ENCODE measurements around the gene RNF40.

DNA sequence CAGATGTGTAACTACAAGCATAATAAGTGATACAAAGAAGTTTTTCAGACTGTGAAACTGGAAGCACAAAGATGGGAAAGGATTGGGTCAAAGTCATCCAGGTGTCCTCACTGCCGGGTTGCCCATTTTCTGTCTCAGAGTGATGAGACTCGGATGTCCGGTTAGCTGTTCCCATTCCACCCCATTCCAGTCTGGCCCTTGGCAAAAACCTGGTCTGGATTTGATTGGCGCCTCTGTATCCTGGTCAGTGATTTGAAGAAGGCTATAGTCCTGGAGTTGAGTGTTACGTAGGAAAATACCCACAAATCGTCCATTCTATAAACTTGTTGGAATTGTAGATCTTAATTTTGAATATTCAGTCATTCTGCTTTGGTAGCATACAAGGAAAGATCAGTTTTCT lies 33.8 kb upstream of the RNF40 start:
- TF ChIP-seq CREB1 (IDR thresholded peaks at IDR 0.05; ENCODE audit: low read depth) (no peak), EP300 (IDR thresholded peaks at IDR 0.05; ENCODE audit: borderline replicate concordance) (no peak), FOXM1 (IDR thresholded peaks at IDR 0.05; ENCODE audit: borderline replicate concordance, low read depth) (no peak), EGR1 (IDR thresholded peaks at IDR 0.05) (no peak), TAF1 (IDR thresholded peaks at IDR 0.05; ENCODE audit: low read depth) (no peak), CEBPB (IDR thresholded peaks at IDR 0.05) (no peak), TCF12 (IDR thresholded peaks at IDR 0.05; ENCODE audit: low read depth) (no peak), NFIC (IDR thresholded peaks at IDR 0.05) (no peak)
- TF ChIP-seq, protein P1, sequence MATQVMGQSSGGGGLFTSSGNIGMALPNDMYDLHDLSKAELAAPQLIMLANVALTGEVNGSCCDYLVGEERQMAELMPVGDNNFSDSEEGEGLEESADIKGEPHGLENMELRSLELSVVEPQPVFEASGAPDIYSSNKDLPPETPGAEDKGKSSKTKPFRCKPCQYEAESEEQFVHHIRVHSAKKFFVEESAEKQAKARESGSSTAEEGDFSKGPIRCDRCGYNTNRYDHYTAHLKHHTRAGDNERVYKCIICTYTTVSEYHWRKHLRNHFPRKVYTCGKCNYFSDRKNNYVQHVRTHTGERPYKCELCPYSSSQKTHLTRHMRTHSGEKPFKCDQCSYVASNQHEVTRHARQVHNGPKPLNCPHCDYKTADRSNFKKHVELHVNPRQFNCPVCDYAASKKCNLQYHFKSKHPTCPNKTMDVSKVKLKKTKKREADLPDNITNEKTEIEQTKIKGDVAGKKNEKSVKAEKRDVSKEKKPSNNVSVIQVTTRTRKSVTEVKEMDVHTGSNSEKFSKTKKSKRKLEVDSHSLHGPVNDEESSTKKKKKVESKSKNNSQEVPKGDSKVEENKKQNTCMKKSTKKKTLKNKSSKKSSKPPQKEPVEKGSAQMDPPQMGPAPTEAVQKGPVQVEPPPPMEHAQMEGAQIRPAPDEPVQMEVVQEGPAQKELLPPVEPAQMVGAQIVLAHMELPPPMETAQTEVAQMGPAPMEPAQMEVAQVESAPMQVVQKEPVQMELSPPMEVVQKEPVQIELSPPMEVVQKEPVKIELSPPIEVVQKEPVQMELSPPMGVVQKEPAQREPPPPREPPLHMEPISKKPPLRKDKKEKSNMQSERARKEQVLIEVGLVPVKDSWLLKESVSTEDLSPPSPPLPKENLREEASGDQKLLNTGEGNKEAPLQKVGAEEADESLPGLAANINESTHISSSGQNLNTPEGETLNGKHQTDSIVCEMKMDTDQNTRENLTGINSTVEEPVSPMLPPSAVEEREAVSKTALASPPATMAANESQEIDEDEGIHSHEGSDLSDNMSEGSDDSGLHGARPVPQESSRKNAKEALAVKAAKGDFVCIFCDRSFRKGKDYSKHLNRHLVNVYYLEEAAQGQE (IDR thresholded peaks at IDR 0.05; ENCODE audit: low read depth): no peak
- TF ChIP-seq, protein P2, sequence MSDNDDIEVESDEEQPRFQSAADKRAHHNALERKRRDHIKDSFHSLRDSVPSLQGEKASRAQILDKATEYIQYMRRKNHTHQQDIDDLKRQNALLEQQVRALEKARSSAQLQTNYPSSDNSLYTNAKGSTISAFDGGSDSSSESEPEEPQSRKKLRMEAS (IDR thresholded peaks at IDR 0.05): no peak
